Tibial nerve (tissue), 4 donors: ENCODE results near the gene ANAPC2.

ENCODE experiments used
- CTCF ChIP-seq, 5 experiments: fragments of 200-600 bp in 3 of 5; fragments of 450-650 bp in 2 of 5; sonication (generic) in 3 of 5; IDR thresholded peaks; one replicate each; pipeline ENCODE4 v1.5.1; 2016 to 2019; ENCODE audit warnings: antibody characterized with exemption in 5 of 5, mild to moderate bottlenecking in 3 of 5, moderate library complexity in 2 of 5
- EP300 ChIP-seq, 2 donors: sonication (generic); formaldehyde crosslinking; IDR thresholded peaks; one replicate each; pipeline ENCODE4 v1.6.1; 2017; ENCODE audit warnings: antibody characterized with exemption in 2 of 2, mild to moderate bottlenecking in 1 of 2
- POLR2A ChIP-seq, 2 donors: fragments of 450-650 bp; IDR thresholded peaks; one replicate each; pipeline ENCODE4 v1.6.1; 2017; ENCODE audit warnings: antibody characterized with exemption in 2 of 2, mild to moderate bottlenecking in 2 of 2, moderate library complexity in 2 of 2

GRCh38 chr9:137231372-137232039 is 43.1 kb upstream of the ANAPC2 start:
- TF ChIP-seq CTCF (IDR thresholded peaks at IDR 0.05), result no peak
- TF ChIP-seq POLR2A (IDR thresholded peaks at IDR 0.05), result no peak
- TF ChIP-seq EP300 (IDR thresholded peaks at IDR 0.05), result no peak
